ENCODE measurements around the gene TSR3.

The TSR3 gene

GRCh38 chr16:1323296-1324239 is 28.1 kb downstream of the TSR3 start:
- DNase-seq: no peak

GRCh38 chr16:1322407-1322806 is 29.3 kb downstream of the TSR3 start:
- DNase-seq: no peak

- DNase-seq: no peak
Measured at GRCh38 chr16:1320658-1321240, 30.9 kb downstream of the TSR3 start.

GRCh38 chr16:1320097-1320496 is 31.6 kb downstream of the TSR3 start:
- no peak for DNase-seq

GRCh38 chr16:1319041-1319440 is 32.6 kb downstream of the TSR3 start:
- no peak for DNase-seq

- no peak for DNase-seq
Measured at GRCh38 chr16:1318268-1318545, 33.5 kb downstream of the TSR3 start.

- no peak for DNase-seq
Measured at GRCh38 chr16:1317479-1318267, 34.0 kb downstream of the TSR3 start.

GRCh38 chr16:1316033-1316405 is 35.7 kb downstream of the TSR3 start:
- no peak for DNase-seq

- DNase-seq: no peak
Measured at GRCh38 chr16:1315081-1316032, 36.3 kb downstream of the TSR3 start.

GRCh38 chr16:1314399-1315068 is 37.1 kb downstream of the TSR3 start:
- no peak for DNase-seq

- DNase-seq: no peak
Measured at GRCh38 chr16:1313721-1314369, 37.8 kb downstream of the TSR3 start.

- DNase-seq: no peak
Measured at GRCh38 chr16:1312903-1313302, 38.8 kb downstream of the TSR3 start.

- DNase-seq: no peak
Measured at GRCh38 chr16:1312467-1312816, 39.2 kb downstream of the TSR3 start.

GRCh38 chr16:1311738-1312466 is 39.8 kb downstream of the TSR3 start:
- no peak for DNase-seq

- no peak for DNase-seq
Measured at GRCh38 chr16:1311212-1311737, 40.4 kb downstream of the TSR3 start.

- peak; percentile 40 for DNase-seq
Measured at GRCh38 chr16:1310832-1311200, 40.9 kb downstream of the TSR3 start.

GRCh38 chr16:1309888-1310831 is 41.5 kb downstream of the TSR3 start:
- DNase-seq: peak; percentile 63

- peak; percentile 96 for DNase-seq
Measured at GRCh38 chr16:1308977-1309885, 42.4 kb downstream of the TSR3 start, which contains the start of gene UBE2I. TSS of gene UBE2I (plus strand) at chr16:1309636. CDS start at chr16:1314031, 4,395 bp downstream.
